Measurements from ENCODE around the gene SCYL1.
A peak's percentile ranks its signal among the peaks of the same experiment; 100 is the strongest.

The SCYL1 gene

DNA sequence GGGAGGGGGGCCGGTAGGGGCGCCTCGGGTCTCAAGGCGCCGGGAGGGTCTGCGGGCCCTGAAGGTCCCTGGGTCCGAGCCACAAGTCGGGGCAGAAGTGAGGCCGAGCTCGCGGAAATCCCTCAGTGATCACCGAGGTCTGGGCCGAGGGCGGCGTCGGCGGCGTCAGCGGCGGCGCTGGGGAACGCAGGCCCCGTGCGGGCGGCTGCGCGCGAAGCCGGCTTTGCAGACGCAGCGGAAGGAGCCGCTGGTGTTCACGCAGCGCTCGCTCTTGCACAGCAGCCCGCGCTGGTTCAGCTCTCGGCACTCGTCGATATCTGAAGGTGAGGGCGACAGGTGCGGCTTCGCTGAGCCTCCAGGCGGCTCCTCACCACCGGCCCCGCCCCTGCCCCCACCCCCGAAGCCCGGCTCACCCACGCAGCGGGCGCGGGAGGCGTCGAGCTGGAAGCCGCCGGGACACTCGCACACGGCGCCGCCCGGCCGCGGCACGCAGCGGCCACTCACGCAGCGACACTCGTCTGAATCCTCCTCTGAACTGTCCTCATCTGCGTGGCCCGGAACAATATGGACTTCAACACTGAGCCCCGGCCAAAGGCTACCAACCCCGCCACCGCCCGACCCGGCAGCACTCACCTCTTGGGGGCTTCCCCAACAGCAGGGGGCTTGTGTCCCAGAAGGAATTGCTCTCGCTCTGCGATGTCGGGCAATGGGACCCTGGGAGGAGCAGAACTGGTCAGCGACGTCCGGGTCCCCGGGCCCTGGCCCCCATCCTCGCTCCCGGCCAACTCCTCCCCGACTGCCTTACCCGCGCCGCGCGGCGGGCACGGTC lies 14.2 kb downstream of the SCYL1 start:
- Histone ChIP-seq H3K79me2 (ENCODE audit: low read length) (0 out of 2 replicates have a peak, but pooled peaks cover 3% of the 10 kb centered on the region), H3K9me3 (replicated peaks; ENCODE audit: insufficient read depth, low read length) (no peaks in the 10 kb centered on the region), H3F3A (ENCODE audit: insufficient read depth, low read length) (peaks cover 27% of the 10 kb centered on the region), H2AFZ (ENCODE audit: low read length) (peak overlapping the region; percentile 51; the same call in 1 of the 2 replicates), H3K27ac (ENCODE audit: low read length) (peak overlapping the region; percentile 76; the same call in 1 of the 2 replicates), H3K4me2 (ENCODE audit: low read depth, low read length) (peak overlapping the region; percentile 86; the same call in 1 of the 2 replicates), H3K4me3 (ENCODE audit: low read length) (peak overlapping the region; percentile 70), H3K4me1 (ENCODE audit: low read length) (peaks cover 15% of the 10 kb centered on the region), H4K20me1 (ENCODE audit: insufficient read depth, low read length) (no peaks in the 10 kb centered on the region), H3K36me3 (replicated peaks; ENCODE audit: insufficient read depth, low read length) (no peaks in the 10 kb centered on the region; the same call in 1 of the 2 replicates), H3K27me3 (replicated peaks; ENCODE audit: insufficient read depth, low read length) (no peaks in the 10 kb centered on the region), H3K9me2 (replicated peaks; ENCODE audit: insufficient read depth, low read length) (no peaks in the 10 kb centered on the region), H3K9ac (ENCODE audit: low read length) (no peak overlapping the region)
- no peak for DNase-seq
- no peak for TF ChIP-seq EZH2 (optimal IDR thresholded peaks at IDR 0.05; ENCODE audit: low read depth, low read length)
- TF ChIP-seq, protein P1, sequence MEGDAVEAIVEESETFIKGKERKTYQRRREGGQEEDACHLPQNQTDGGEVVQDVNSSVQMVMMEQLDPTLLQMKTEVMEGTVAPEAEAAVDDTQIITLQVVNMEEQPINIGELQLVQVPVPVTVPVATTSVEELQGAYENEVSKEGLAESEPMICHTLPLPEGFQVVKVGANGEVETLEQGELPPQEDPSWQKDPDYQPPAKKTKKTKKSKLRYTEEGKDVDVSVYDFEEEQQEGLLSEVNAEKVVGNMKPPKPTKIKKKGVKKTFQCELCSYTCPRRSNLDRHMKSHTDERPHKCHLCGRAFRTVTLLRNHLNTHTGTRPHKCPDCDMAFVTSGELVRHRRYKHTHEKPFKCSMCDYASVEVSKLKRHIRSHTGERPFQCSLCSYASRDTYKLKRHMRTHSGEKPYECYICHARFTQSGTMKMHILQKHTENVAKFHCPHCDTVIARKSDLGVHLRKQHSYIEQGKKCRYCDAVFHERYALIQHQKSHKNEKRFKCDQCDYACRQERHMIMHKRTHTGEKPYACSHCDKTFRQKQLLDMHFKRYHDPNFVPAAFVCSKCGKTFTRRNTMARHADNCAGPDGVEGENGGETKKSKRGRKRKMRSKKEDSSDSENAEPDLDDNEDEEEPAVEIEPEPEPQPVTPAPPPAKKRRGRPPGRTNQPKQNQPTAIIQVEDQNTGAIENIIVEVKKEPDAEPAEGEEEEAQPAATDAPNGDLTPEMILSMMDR (IDR thresholded peaks at IDR 0.05; ENCODE audit: low read length): no peak
- TF ChIP-seq EZH2phosphoT487 (IDR thresholded peaks at IDR 0.05; ENCODE audit: low read length): no peak

DNA sequence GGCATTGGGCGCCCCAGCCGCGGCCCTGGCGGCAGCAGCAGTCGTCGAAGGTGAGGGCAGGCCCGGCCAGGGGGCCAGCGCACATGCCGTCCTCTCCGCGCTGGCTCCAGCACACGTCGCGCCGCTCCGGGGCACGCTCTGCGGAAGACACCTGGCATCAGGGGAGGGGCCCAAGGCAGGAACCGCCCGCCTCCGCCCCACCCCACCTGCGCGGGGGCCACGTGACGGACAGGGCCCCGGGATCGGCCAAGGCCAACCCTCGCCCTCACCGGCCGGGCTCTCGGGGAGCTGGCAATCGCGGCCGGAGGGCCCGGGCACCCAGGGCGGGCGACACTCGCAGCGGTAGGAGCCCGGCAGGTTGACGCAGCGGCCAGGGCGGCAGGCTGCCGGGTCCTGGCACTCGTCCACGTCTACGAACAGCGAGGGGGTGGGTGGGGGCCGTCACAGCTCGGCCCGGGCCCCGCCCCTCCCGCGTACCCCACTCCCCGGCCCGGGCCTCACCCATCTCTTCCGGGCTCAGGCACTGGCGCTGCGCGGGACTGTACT lies 14.9 kb downstream of the SCYL1 start:
- Histone ChIP-seq H2AFZ (ENCODE audit: low read length) (peak overlapping the region; percentile 51), H3K4me2 (ENCODE audit: low read depth, low read length) (peak overlapping the region; percentile 86; the same call in 1 of the 2 replicates), H3K27me3 (replicated peaks; ENCODE audit: insufficient read depth, low read length) (no peaks in the 10 kb centered on the region), H3K4me3 (ENCODE audit: low read length) (peak overlapping the region; percentile 70), H3K9me3 (replicated peaks; ENCODE audit: insufficient read depth, low read length) (no peaks in the 10 kb centered on the region), H3F3A (ENCODE audit: insufficient read depth, low read length) (peaks cover 27% of the 10 kb centered on the region), H4K20me1 (ENCODE audit: insufficient read depth, low read length) (no peaks in the 10 kb centered on the region), H3K27ac (ENCODE audit: low read length) (peak overlapping the region; percentile 76; the same call in 1 of the 2 replicates), H3K9me2 (replicated peaks; ENCODE audit: insufficient read depth, low read length) (no peaks in the 10 kb centered on the region), H3K36me3 (replicated peaks; ENCODE audit: insufficient read depth, low read length) (no peaks in the 10 kb centered on the region; the same call in 1 of the 2 replicates), H3K79me2 (ENCODE audit: low read length) (0 out of 2 replicates have a peak, but pooled peaks cover 3% of the 10 kb centered on the region), H3K9ac (ENCODE audit: low read length) (peak overlapping the region; percentile 49), H3K4me1 (ENCODE audit: low read length) (peaks cover 15% of the 10 kb centered on the region)
- TF ChIP-seq EZH2phosphoT487 (IDR thresholded peaks at IDR 0.05; ENCODE audit: low read length) (no peak), EZH2 (optimal IDR thresholded peaks at IDR 0.05; ENCODE audit: low read depth, low read length) (no peak)
- TF ChIP-seq, protein P1 (IDR thresholded peaks at IDR 0.05; ENCODE audit: low read length): no peak
- peak; percentile 89 for DNase-seq

DNA sequence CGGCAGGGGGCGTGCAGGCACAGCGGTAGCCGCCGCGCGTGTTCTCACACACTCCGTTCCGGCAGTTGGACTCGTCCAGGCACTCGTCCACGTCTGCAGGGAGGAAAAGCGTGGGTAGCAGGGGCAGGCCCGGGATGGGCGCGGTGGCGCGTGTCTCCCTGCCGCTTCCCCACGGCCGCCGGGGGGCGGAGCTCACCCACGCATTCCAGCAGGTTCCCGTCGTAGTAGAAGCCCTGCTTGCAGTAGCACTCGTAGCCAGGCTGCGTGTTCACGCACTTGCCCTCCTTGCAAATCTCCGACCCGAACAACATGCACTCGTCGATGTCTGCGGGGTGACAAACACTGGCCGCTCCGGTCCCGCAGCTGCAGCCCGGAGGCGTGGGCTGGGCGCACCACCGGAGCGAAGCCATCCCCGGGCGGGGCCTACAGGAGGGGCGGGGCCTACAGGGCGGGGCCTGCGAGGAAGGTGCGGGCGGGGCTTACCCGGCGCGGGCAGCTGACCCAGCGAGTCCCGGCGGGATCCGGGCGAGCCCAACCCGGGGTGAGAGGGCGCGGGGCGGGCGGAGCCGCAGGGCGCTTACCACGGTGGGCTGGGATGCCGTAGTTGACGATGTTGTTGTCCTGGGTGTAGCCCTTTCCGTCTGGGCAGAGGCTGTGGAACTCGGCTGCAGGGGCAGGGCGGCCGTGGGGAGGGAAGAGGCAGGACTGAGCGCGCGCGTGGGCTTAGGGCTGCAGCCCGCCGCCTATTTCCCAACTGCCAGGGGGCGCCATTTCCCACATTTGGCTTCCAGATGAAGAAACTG lies 15.6 kb downstream of the SCYL1 start:
- peak overlapping the region; percentile 77 for H2AFZ ChIP-seq (ENCODE audit: low read length)
- peak overlapping the region; percentile 86 for H3K4me2 ChIP-seq (ENCODE audit: low read depth, low read length)
- peaks cover 15% of the 10 kb centered on the region for H3K4me1 ChIP-seq (ENCODE audit: low read length)
- no peaks in the 10 kb centered on the region; the same call in 1 of the 2 replicates for H3K36me3 ChIP-seq (replicated peaks; ENCODE audit: insufficient read depth, low read length)
- no peaks in the 10 kb centered on the region for H4K20me1 ChIP-seq (ENCODE audit: insufficient read depth, low read length)
- no peaks in the 10 kb centered on the region for H3K9me2 ChIP-seq (replicated peaks; ENCODE audit: insufficient read depth, low read length)
- no peaks in the 10 kb centered on the region for H3K27me3 ChIP-seq (replicated peaks; ENCODE audit: insufficient read depth, low read length)
- DNase-seq: peak; percentile 90
- peak overlapping the region; percentile 76; the same call in 1 of the 2 replicates for H3K27ac ChIP-seq (ENCODE audit: low read length)
- peak overlapping the region; percentile 70 for H3K4me3 ChIP-seq (ENCODE audit: low read length)
- H3K9ac ChIP-seq (ENCODE audit: low read length): peak overlapping the region; percentile 56
- H3K9me3 ChIP-seq (replicated peaks; ENCODE audit: insufficient read depth, low read length): no peaks in the 10 kb centered on the region
- no peak for TF ChIP-seq EZH2 (optimal IDR thresholded peaks at IDR 0.05; ENCODE audit: low read depth, low read length)
- TF ChIP-seq, protein P1 (IDR thresholded peaks at IDR 0.05; ENCODE audit: low read length): peak; percentile 83
- H3K79me2 ChIP-seq (ENCODE audit: low read length): 0 out of 2 replicates have a peak, but pooled peaks cover 3% of the 10 kb centered on the region
- peaks cover 27% of the 10 kb centered on the region for H3F3A ChIP-seq (ENCODE audit: insufficient read depth, low read length)

All from MM.1S (cell line).